C4-2B (cell line): ENCODE results near the gene ZNF91.
"Not testable (repeated sequence)": the region's sequence is repeated elsewhere in the genome, so short reads cannot be mapped to it uniquely, and the experiment has no call there.

ENCODE experiments used
- H3K27ac ChIP-seq: fragments of 450-650 bp; 2 replicates; pipeline ENCODE4 v1.5.1; 2017
- ZFX ChIP-seq: fragments of 450-650 bp; IDR thresholded peaks from 2 replicates; pipeline ENCODE4 v1.6.1; 2017
- TF ChIP-seq, protein P1 (sequence below): fragments of 450-650 bp; conservative IDR thresholded peaks from 2 replicates; pipeline ENCODE4 v1.5.1; 2017; ENCODE audit warnings: mild to moderate bottlenecking

The ZNF91 gene

GRCh38 chr19:23406091-23406490, 10.8 kb upstream of the ZNF91 start:
- TF ChIP-seq, protein P1, sequence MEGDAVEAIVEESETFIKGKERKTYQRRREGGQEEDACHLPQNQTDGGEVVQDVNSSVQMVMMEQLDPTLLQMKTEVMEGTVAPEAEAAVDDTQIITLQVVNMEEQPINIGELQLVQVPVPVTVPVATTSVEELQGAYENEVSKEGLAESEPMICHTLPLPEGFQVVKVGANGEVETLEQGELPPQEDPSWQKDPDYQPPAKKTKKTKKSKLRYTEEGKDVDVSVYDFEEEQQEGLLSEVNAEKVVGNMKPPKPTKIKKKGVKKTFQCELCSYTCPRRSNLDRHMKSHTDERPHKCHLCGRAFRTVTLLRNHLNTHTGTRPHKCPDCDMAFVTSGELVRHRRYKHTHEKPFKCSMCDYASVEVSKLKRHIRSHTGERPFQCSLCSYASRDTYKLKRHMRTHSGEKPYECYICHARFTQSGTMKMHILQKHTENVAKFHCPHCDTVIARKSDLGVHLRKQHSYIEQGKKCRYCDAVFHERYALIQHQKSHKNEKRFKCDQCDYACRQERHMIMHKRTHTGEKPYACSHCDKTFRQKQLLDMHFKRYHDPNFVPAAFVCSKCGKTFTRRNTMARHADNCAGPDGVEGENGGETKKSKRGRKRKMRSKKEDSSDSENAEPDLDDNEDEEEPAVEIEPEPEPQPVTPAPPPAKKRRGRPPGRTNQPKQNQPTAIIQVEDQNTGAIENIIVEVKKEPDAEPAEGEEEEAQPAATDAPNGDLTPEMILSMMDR, result no peak
- TF ChIP-seq ZFX, result no peak
- no peak overlapping the region for H3K27ac ChIP-seq

- TF ChIP-seq, protein P1, result no peak
- no peak for TF ChIP-seq ZFX
- no peak overlapping the region for H3K27ac ChIP-seq
Observed at GRCh38 chr19:23404676-23405075, 9.4 kb upstream of the ZNF91 start.

- TF ChIP-seq, protein P1, result peak; percentile 46
- TF ChIP-seq ZFX, result no peak
- H3K27ac ChIP-seq, result peak overlapping the region; percentile 25; the same call in 1 of the 2 replicates
Observed at GRCh38 chr19:23403581-23404324, 8.5 kb upstream of the ZNF91 start.

GRCh38 chr19:23403052-23403451, 7.8 kb upstream of the ZNF91 start:
- peak overlapping the region; percentile 25; the same call in 1 of the 2 replicates for H3K27ac ChIP-seq
- no peak for TF ChIP-seq ZFX
- TF ChIP-seq, protein P1, result no peak

GRCh38 chr19:23402388-23402787, 7.1 kb upstream of the ZNF91 start:
- no peak overlapping the region for H3K27ac ChIP-seq
- TF ChIP-seq ZFX, result no peak
- TF ChIP-seq, protein P1, result no peak

DNA sequence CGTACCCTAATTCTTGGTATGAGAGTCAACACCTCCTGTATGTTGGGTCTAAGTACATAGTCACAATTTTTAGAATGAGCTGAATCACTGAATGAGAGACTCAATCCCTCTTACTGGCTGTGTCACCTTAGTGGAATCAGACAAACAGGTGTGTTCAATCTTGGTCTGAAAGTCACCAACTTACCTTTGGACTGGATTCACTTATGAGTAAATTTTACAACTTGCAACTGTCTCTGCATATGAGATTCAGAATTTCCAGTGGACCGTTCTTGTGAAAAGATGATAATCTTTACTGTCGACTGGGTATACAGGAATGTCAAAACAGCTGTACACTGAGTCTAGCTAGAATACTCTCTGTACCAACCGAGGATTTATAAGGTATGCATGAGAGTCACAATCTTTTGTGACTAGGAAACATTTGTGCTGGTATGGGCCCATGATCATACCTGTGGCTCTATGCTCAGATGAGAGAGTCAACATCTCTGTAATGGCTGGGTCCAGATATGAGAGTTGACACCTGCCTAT, 5.9 kb upstream of the ZNF91 start:
- TF ChIP-seq, protein P1, result no peak
- no peak for TF ChIP-seq ZFX
- no peak overlapping the region for H3K27ac ChIP-seq

DNA sequence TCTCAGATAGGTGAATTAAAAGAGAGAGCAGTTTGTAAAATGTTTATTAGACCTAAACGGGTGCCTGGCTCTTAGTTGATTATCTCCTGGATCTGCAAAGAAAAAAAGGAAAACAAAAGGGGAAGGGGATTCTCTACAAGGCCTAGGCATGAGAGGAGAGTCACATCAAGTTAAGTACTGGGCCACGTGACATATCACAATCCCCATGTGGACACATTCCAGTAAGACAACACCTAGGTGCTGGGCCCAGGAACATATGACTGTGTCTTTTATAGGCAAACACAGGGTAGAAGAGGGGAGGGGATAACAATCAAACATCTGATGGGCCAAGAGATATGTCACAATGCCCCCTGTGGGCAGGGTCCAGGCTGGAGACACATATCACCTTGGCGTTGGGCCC, 4.2 kb upstream of the ZNF91 start:
- no peak overlapping the region for H3K27ac ChIP-seq
- TF ChIP-seq ZFX, result no peak
- TF ChIP-seq, protein P1, result no peak

- H3K27ac ChIP-seq, result not testable (repeated sequence)
Observed at GRCh38 chr19:23395722-23396117, 449 bp upstream of the ZNF91 start.
